ENCODE data around the gene NKD2. TPM values are rescaled to one million over a fixed set of nuclear protein-coding genes. Genes with fewer than 3 reads are reported as not detected.

The NKD2 gene
- total RNA-seq, 2 experiments from 2014 or later = 0.17 to 0.30 TPM

- no peak for DNase-seq
- Histone ChIP-seq H3K4me3 (ENCODE audit: low read length) (no peak overlapping the region), H3K9me3 (ENCODE audit: control insufficient read depth in 1 of 2, insufficient read depth in 1 of 2, low read length in 2 of 2) (no peaks in the 10 kb centered on the region), H3K27me3 (ENCODE audit: control insufficient read depth in 1 of 2, insufficient read depth in 2 of 2, low read length in 2 of 2) (no peaks in the 10 kb centered on the region), H3K27ac (ENCODE audit: low read depth in 1 of 2, low read length in 2 of 2) (no peak overlapping the region), H3K4me1 (ENCODE audit: insufficient read depth, low read length) (no peaks in the 10 kb centered on the region), H3K36me3 (ENCODE audit: insufficient read depth, low read length) (peaks cover 67% of the 10 kb centered on the region)
- TF ChIP-seq CTCF (IDR thresholded peaks at IDR 0.05) = no peak
- POLR2A ChIA-PET = no interaction called here
- Mint-ChIP-seq H3K27me3 (no peaks in the 10 kb centered on the region), H3K36me3 (ENCODE audit: low read depth) (peaks cover 24% of the 10 kb centered on the region), H3K27ac (no peak overlapping the region), H3K4me3 (no peak overlapping the region), H3K9me3 (no peaks in the 10 kb centered on the region), H3K4me1 (ENCODE audit: low read depth) (no peaks in the 10 kb centered on the region)
- intact Hi-C loops (cut with DNase I, micrococcal nuclease) = no loop called here
- CTCF ChIA-PET = no interaction called here
- ATAC-seq (ENCODE audit: poor library complexity) = no peak
Measured at GRCh38 chr5:1065891-1066650, 57.5 kb downstream of the NKD2 start.

- H3K9me3 Mint-ChIP-seq = no peaks in the 10 kb centered on the region
- ATAC-seq (ENCODE audit: poor library complexity) (no peak), DNase-seq (no peak)
- no peak for TF ChIP-seq CTCF (IDR thresholded peaks at IDR 0.05)
- CTCF ChIA-PET = no interaction called here
- Histone ChIP-seq H3K27me3 (ENCODE audit: control insufficient read depth in 1 of 2, insufficient read depth in 2 of 2, low read length in 2 of 2) (no peaks in the 10 kb centered on the region), H3K36me3 (ENCODE audit: insufficient read depth, low read length) (peaks cover 67% of the 10 kb centered on the region), H3K4me1 (ENCODE audit: insufficient read depth, low read length) (no peaks in the 10 kb centered on the region), H3K27ac (ENCODE audit: low read depth in 1 of 2, low read length in 2 of 2) (no peak overlapping the region), H3K9me3 (ENCODE audit: control insufficient read depth in 1 of 2, insufficient read depth in 1 of 2, low read length in 2 of 2) (no peaks in the 10 kb centered on the region), H3K4me3 (ENCODE audit: low read length) (no peak overlapping the region)
- H3K4me1 Mint-ChIP-seq (ENCODE audit: low read depth) = no peaks in the 10 kb centered on the region
- intact Hi-C loops (cut with DNase I, micrococcal nuclease) = no loop called here
- no peaks in the 10 kb centered on the region for H3K27me3 Mint-ChIP-seq
- H3K36me3 Mint-ChIP-seq (ENCODE audit: low read depth) = peaks cover 24% of the 10 kb centered on the region
- no peak overlapping the region for H3K4me3 Mint-ChIP-seq
- POLR2A ChIA-PET = no interaction called here
- no peak overlapping the region for H3K27ac Mint-ChIP-seq
Measured at GRCh38 chr5:1066676-1067075, 58.1 kb downstream of the NKD2 start.

DNA sequence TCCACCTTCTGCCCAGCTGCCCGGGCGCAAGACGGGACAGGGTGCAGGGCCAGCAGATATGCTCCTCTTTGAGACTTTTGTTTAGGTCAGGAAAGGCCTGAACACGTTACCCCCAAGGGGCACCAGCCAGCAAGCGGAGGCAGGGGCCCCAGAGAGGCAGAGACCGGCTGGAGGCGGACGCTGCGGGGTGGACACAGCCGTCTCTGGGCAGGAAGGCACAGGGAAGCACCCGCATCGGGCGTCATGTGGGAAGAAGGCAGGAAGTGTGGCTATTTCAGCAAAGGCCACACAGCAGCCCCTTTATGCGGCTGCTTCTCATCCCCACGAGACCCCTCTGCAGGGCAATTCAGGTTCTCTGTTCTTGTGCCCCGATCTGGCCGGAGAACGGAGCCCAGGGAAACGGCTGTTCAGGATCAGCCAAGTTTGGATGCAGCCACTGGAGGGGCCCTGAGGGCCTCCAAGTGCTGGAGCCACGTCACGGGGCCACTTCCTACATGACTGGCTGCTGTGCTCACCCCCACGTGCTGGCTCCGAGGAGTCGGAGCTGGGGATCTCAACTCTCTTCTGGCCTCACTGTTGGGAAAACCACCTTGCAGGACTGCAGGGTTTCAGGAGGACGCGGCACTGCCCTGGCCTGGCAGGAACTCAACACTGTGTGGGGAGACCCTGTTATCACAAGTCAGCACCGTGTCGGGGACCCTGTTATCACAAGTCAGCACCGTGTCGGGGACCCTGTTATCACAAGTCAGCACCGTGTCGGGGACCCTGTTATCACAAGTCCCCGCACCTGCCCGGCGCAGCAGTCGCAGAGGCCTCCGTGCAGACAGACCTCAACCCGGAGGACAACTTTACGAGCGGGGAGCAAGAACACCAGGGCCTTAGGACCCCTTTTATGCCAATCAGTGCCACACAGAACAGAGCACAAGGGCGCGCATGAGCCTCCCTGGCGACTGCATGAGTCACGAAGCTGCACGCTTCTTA lies 58.8 kb downstream of the NKD2 start:
- no peaks in the 10 kb centered on the region for H3K27me3 Mint-ChIP-seq
- no peak overlapping the region for H3K27ac Mint-ChIP-seq
- Histone ChIP-seq H3K9me3 (ENCODE audit: control insufficient read depth in 1 of 2, insufficient read depth in 1 of 2, low read length in 2 of 2) (no peaks in the 10 kb centered on the region), H3K36me3 (ENCODE audit: insufficient read depth, low read length) (peaks cover 62% of the 10 kb centered on the region), H3K4me1 (ENCODE audit: insufficient read depth, low read length) (no peaks in the 10 kb centered on the region), H3K27me3 (ENCODE audit: control insufficient read depth in 1 of 2, insufficient read depth in 2 of 2, low read length in 2 of 2) (no peaks in the 10 kb centered on the region), H3K4me3 (ENCODE audit: low read length) (no peak overlapping the region), H3K27ac (ENCODE audit: low read depth in 1 of 2, low read length in 2 of 2) (no peak overlapping the region)
- H3K4me3 Mint-ChIP-seq = no peak overlapping the region
- H3K9me3 Mint-ChIP-seq = no peaks in the 10 kb centered on the region
- intact Hi-C loops (cut with DNase I, micrococcal nuclease) = no loop called here
- no peaks in the 10 kb centered on the region for H3K4me1 Mint-ChIP-seq (ENCODE audit: low read depth)
- TF ChIP-seq CTCF (IDR thresholded peaks at IDR 0.05) = no peak
- CTCF ChIA-PET = no interaction called here
- ATAC-seq (ENCODE audit: poor library complexity) (no peak), DNase-seq (no peak)
- H3K36me3 Mint-ChIP-seq (ENCODE audit: low read depth) = peaks cover 20% of the 10 kb centered on the region
- POLR2A ChIA-PET = no interaction called here

All from CD4-positive, alpha-beta T cell (primary cell).